SK-N-MC (cell line): ENCODE results near the gene CTNND2.

ENCODE experiments used
- EZH2 ChIP-seq: fragments of 200-600 bp; sonication (generic); IDR thresholded peaks from one replicate; pipeline ENCODE4 v1.6.1; 2017; ENCODE audit warnings: antibody characterized with exemption
- POLR2AphosphoS5 ChIP-seq: IDR thresholded peaks from 2 replicates; pipeline ENCODE4 v1.6.1; 2012; ENCODE audit warnings: mild to moderate bottlenecking, low read depth, low read length, borderline replicate concordance

DNA sequence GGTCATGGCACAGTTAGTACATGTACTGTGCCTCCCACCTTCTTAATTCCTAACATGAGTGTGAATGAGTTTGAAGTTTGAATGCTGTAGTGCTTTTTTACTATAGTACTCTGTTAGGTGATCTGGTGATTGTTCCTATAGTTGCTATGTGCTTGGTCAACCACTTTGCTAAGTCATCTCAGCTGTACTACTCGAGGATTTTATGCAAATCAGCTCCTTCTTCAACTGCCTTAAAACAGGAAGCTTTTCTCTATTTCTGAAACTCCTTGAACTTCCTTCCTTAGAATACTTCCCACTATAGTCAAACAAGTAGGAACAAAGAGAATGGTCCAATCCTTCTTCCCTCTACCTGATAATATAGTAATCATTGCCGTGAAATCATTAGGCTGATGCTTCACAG lies 219.6 kb downstream of the CTNND2 start:
- TF ChIP-seq EZH2, result no peak
- no peak for TF ChIP-seq POLR2AphosphoS5
